Activated T-helper 1 cell treated with Interleukin-2 at 50 U/mL for 16 hours (primary cell): ENCODE data around the gene KAT5.
"Not testable (repeated sequence)": the region's sequence is repeated elsewhere in the genome, so short reads cannot be mapped to it uniquely, and the experiment has no call there.

Experiments
- DNase-seq: peaks from one replicate; pipeline ENCODE4 v3.0.0-alpha.2; 2020; ENCODE audit warnings: low read depth

The KAT5 gene

DNA sequence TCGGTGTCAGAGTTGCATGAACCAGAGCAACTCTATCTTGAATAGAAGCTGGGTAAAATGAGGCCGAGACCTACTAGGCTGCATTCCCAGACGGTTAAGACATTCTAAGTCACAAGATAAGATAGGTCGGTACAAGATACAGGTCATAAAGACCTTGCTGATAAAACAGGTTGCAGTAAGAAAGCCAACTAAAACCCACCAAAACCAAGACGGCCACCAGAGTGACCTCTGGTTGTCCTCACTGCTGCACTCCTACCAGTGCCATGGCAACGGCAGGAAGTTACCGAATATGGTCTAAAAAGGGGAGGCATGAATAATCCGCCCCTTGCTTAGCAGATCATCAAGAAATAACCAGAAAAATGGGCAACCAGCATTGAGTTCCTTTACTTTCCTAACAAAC, 2.4 kb upstream of the KAT5 start:
- no peak for DNase-seq

- no peak for DNase-seq
Measured at GRCh38 chr11:65710421-65710820, 1.6 kb upstream of the KAT5 start.

GRCh38 chr11:65712633-65713076, 603 bp downstream of the KAT5 start:
- no peak for DNase-seq

DNA sequence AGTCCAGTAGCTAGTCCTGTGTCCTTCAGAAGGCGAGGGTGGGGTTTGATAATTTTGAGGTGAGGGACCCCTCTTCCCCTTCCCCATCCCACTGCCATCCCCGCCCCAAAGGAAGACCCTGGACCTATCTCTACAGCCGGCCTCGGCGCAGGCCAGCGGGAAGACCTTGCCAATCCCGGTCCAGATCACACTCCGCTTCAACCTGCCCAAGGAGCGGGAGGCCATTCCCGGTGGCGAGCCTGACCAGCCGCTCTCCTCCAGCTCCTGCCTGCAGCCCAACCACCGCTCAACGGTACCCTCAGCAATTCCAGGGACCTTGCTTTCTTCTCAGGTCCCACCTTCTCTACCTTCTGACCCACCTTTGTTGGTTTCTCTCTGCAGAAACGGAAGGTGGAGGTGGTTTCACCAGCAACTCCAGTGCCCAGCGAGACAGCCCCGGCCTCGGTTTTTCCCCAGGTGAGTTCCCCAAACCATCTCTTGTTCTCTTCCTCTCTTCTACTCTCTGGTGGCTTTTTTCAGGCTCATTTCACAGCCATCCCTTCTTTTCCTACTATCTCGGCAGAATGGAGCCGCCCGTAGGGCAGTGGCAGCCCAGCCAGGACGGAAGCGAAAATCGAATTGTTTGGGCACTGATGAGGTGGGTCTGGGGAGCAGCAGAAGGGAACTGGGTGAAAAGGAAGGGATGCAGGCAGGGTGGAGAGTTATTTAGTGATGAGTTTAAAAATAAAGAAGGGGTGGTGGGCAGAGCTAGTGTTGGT, 1.3 kb downstream of the KAT5 start:
- no peak for DNase-seq

- DNase-seq = no peak
Measured at GRCh38 chr11:65714433-65714832, 2.4 kb downstream of the KAT5 start.

DNA sequence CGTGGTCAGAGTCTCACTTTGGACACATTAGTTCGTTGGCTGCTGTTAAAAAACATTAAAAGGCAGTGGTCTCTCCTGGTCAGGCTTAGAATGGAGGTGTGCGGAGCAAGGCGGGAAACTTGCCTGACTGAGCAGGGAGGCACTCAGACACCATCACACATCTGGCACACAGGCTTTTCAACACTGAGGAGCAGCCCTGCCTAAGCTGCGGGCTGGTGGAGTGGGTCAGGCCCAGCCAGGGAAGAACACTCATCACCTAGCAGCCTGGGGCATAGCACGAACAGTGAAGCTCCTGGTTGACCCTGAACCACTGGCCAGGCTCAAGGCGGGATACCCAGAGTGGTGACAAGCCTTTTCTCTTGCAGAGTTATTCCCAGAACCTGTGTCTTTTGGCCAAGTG, 4.2 kb downstream of the KAT5 start:
- no peak for DNase-seq

GRCh38 chr11:65716774-65717405, 4.8 kb downstream of the KAT5 start:
- DNase-seq = no peak

GRCh38 chr11:65717906-65718305, 5.9 kb downstream of the KAT5 start:
- DNase-seq = no peak

DNA sequence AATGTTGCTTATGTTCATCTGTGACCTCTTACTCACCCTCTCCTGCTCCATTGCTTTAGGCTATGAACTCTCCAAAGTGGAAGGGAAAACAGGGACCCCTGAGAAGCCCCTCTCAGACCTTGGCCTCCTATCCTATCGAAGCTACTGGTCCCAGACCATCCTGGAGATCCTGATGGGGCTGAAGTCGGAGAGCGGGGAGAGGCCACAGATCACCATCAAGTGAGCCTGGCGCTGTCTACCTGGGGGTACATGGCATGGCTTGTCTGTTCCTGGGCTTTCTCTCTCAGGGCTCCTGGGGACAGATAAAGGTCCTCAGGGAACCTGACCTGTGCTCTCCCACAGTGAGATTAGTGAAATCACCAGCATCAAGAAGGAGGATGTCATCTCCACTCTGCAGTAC, 6.5 kb downstream of the KAT5 start:
- no peak for DNase-seq

- DNase-seq = no peak
Measured at GRCh38 chr11:65718964-65719492, 7.0 kb downstream of the KAT5 start.

DNA sequence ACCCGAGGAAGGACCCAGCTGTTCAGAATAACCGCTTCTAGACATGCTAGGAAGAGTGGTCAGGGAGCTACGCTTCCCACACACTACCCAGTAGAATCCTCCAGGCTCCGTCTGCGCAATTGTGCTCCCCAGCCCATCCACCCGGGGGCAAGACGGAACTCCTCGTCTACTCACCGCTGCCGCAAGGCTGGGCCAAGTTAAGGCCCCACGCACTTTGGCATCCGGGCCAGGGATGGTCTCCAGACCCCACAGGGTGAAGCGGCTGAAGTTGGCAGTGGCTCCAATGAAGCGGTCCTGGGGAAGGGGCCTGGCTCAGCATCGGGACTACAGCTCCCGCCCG, 7.8 kb downstream of the KAT5 start:
- DNase-seq = no peak

DNA sequence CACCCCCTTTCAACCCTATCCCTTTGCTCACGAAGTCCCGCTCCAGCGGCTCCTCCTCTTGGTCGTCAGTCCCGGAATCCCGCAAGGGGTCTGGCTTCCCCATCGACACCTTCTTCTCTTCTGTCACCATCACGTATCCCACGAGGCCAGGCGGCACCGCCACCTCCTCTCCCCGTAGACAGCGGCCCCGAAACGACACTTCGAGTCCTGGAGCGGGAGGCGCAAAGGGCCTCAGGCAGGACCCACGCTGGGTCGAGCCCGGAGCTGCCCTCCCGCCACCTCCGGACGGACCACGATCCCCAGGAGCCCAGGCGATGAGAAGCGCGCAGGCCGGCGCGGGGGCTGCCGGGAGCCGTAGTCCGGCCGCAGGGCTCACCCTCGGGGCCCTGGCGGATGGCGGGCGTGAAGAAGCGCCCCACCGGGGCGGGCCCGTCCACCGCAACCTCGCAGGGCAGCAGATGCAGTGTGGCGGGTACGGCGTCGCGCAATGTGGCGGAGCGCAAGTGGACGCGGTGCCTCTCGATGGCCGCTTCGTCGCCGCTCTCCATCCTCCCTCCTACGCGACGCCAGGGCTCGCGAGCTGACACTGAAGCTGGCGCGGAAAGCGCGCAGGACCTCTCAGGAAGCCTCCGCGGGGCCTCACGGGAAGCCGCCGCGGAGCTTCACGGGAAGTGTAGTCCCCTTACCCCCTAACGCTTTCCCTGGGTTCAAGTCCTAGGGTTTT, 8.3 kb downstream of the KAT5 start, which contains the start of gene RNASEH2C:
TSS of gene RNASEH2C (minus strand) at position 588 of the 724 bp plus-strand sequence. CDS start at position 548, 40 bp downstream.
- DNase-seq = peak; percentile 58

DNA sequence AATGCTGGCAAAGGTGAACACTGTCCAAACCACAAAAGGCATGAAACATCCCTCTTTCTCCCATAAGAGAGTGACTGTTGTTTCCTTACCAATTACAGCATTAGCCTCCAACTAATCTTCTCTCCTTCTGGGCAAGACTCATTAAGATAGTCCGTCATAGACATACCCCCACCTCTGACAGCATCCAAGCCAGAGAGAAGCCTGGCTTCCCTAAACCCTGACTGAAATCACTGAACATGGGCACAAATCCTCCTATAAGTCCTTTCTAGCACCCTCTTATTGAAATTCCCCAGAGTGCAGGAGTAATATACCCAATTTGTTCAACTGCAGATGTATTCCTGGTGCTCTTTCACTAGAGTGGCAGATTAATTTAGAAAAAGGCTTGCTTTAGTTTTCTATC, 10.2 kb downstream of the KAT5 start:
- no peak for DNase-seq

- no peak for DNase-seq
Measured at GRCh38 chr11:65726660-65727059, 14.6 kb downstream of the KAT5 start.

- no peak for DNase-seq
Measured at GRCh38 chr11:65727865-65728264, 15.8 kb downstream of the KAT5 start.

DNA sequence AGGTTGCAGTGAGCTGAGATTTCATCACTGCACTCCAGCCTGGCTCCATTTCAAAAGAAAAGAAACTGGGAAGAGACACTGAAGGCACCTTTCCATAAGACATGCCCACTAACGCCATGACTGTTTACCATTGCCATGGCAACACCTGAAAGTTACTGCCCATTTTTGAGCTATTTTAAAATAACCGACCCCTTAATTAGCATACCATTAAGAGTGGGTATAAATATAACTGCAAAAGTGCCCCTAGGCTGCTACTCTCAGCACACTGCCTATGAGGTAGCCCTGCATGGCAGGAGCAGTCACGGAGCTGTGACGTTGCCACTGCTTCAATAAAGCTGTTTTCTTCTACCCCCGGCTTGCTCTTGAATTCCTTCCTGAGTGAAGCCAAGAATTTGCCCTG, 18.4 kb downstream of the KAT5 start:
- no peak for DNase-seq

- DNase-seq = not testable (repeated sequence)
Measured at GRCh38 chr11:65735111-65735510, 23.1 kb downstream of the KAT5 start.

DNA sequence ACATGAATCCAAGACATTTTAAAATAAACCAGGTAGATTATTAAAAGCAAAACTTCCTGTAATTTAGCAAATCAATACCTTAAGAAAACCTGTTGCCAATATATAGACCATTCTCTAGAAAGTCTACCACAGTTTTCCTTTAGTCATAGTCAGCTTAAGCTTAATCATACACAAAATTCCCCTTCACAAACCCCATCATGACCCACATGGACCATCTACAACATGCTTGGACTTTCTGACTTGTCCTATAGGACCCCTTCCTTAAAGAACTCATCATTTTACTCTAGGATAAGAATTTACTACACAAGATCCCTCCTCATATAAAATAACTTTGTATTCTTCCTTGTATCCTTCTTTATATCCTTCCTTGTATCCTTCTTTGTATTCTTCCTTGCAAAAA, 24.8 kb downstream of the KAT5 start:
- no peak for DNase-seq

GRCh38 chr11:65739022-65739421, 27.0 kb downstream of the KAT5 start:
- no peak for DNase-seq

GRCh38 chr11:65741185-65741584, 29.1 kb downstream of the KAT5 start:
- no peak for DNase-seq

DNA sequence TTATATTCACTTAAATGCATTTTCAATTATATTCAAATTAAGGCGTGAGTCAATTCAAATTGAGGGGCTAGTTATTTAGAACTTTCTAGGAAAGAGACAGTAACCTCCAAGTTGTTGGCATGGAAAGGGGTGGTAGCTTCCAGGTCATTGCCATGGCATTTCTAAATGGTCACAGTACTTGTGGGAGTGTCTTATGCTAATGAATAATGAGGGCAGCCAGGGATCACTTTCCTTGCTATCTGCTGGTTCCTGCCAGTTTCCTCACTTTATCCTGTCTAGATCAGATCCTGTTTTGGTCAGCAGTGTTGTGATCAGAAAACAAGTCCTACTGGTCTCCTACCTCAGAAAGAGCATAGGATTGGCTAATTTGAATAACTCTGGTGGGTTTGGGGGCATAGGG, 30.3 kb downstream of the KAT5 start:
- no peak for DNase-seq

GRCh38 chr11:65743681-65744025, 31.6 kb downstream of the KAT5 start:
- no peak for DNase-seq
